ENCODE measurements around the gene MAP2K5.

Gene MAP2K5

GRCh38 chr15:67839929-67840748, 297.6 kb downstream of the MAP2K5 start, which contains the start of gene RNU6-1:
RNU6-1 (minus strand) TSS chr15:67840045.
- DNase-seq (ENCODE audit: low read depth): peak; percentile 95

- no peak for DNase-seq (ENCODE audit: low read depth)
Observed at GRCh38 chr15:67840749-67841512, 298.4 kb downstream of the MAP2K5 start.

GRCh38 chr15:67841513-67841762, 298.9 kb downstream of the MAP2K5 start:
- no peak for DNase-seq (ENCODE audit: low read depth)

GRCh38 chr15:67843092-67843501, 300.6 kb downstream of the MAP2K5 start:
- DNase-seq (ENCODE audit: low read depth): no peak

- no peak for DNase-seq (ENCODE audit: low read depth)
Observed at GRCh38 chr15:67843571-67844387, 301.3 kb downstream of the MAP2K5 start.

GRCh38 chr15:67845974-67846373, 303.5 kb downstream of the MAP2K5 start:
- no peak for DNase-seq (ENCODE audit: low read depth)

GRCh38 chr15:67849538-67849937, 307.0 kb downstream of the MAP2K5 start:
- DNase-seq (ENCODE audit: low read depth): no peak

- DNase-seq (ENCODE audit: low read depth): no peak
Observed at GRCh38 chr15:67850336-67850735, 307.8 kb downstream of the MAP2K5 start.

- DNase-seq (ENCODE audit: low read depth): no peak
Observed at GRCh38 chr15:67850994-67851571, 308.6 kb downstream of the MAP2K5 start.

- no peak for DNase-seq (ENCODE audit: low read depth)
Observed at GRCh38 chr15:67852418-67852817, 309.9 kb downstream of the MAP2K5 start.

- DNase-seq (ENCODE audit: low read depth): no peak
Observed at GRCh38 chr15:67853454-67853853, 311.0 kb downstream of the MAP2K5 start.

GRCh38 chr15:67854358-67854757, 311.9 kb downstream of the MAP2K5 start:
- no peak for DNase-seq (ENCODE audit: low read depth)

- DNase-seq (ENCODE audit: low read depth): no peak
Observed at GRCh38 chr15:67855842-67856241, 313.3 kb downstream of the MAP2K5 start.
